T1000 (cell line): Measurements from ENCODE around the gene GRM8.
"Not testable (repeated sequence)": the region's sequence is repeated elsewhere in the genome, so short reads cannot be mapped to it uniquely, and the experiment has no call there.

Source experiments
- DNase-seq: peaks from one replicate; lab custom pipeline; 2025; ENCODE audit warnings: mixed read lengths; lab: John Stamatoyannopoulos, UW

Gene GRM8

DNA sequence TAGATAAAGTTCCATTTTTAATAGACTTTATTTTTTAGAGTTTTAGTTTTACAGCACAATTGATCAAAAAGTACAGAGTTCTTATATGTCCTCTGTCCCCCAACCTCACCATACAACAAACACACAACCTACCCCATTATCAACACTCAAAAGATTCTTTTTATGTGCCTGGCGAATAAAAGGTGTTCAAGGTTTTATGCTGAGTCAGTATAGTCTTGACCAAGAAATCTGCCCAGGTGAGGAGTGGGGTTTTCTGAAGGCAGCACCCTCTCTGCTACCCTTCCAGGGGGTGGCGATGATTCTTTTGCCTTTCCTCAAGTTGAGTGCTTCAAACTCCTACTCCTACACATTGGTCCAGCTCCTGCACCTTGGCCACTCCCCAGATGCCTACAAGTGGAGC is 222.9 kb downstream of the GRM8 start:
- DNase-seq, result no peak

DNA sequence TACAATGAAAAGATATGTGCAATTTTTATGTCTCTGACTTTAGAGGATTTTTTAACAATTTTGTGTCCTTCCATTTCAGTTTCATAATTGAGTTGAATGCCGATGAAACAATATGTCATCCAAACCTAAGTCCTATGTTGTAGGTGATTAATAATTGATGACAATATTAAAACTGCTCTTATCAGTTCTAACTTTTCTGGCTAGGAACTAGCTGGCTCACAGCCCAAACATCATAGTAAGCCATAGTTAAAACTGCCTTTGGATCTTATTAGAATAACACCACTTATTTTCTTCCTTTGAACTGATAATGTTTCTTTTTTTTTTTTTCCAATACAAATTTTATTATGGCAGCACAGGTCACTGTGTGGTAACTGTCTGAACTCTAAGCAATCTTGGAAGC is 230.9 kb downstream of the GRM8 start:
- DNase-seq, result no peak

DNA sequence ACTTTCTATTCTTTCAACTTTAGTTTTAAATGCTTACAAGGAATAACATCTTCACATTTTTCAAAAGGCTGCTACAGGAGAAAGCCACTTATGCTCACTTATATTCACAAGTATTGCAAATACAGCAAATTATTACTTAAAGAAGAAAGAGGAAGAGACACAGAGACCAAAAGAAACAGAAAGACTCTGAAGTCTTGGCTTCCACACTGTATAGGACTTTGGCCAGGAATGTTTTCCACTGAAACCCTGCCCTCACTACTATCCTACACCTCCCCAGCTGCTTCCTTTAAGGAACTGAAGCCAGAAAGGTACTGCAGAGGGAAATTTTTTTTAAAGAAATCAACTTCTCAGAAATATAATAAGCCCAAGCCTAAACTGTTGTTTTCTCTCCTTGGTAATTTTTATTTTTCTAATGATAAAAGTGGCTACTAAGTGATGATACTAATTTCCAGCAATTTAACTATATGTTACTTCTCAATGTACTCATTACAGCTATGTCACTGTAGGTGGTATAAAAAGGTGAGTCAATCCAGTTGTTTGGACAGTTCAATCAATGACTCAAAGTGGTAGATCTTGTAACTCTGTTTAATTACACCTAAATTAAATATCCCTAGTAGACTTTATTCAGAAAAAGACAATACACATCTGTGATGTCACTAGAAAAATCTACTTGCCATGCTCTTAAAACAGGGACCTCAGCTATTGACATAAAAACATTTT is 231.6 kb downstream of the GRM8 start:
- DNase-seq, result no peak

DNA sequence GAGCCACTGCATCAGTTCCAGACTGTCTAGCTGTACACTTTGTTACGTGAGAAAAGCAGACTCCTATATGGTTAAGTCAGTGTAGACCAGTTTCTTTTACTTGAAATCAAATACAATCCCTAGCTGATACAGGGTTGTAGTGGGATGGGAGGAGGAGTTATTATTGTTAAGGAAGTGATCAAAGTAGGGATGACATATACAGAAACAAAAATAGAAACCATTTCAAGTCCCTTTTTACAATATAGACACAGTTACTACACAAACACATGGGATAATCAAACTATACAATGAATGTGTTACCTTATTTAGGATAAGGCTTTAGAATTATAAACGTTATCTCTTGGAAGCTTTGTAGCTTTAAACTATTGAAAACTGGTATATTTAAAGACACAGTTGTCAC is 233.9 kb downstream of the GRM8 start:
- no peak for DNase-seq

DNA sequence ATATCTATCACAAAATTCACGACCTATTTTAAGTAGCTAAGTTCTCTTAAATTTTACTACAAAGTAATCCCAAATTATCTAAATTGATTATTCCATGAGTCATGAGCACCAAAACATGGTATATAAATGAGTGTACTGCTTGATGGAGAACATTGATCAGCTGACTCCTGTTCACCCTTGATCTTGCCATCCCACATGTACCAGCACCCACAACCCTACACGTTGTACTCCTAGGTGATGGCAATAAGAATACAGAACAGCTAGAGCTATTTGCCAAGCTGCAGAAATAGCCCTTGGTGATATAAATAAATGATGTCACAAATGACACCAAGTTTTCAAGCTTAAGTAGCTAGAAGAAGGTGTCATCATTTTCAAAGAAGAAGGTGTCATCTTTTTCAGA is 235.5 kb downstream of the GRM8 start:
- DNase-seq, result no peak

DNA sequence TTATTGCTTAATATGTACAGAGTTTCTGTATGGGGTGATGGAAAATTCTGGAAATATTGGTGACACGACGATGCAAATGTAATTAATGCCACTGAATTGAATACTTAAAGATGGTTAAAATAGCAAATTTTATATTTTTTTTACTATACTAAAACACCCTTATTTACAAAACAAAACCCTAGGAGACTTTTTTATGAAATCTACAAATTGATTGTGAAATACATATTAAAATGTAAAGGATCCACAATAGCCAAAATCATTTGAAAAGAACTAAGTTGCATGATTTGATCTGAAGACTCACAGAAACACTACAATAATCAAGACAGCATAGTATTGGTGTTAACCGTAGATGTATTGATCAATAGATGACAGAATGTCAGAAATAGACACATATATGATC is 252.0 kb downstream of the GRM8 start:
- no peak for DNase-seq

DNA sequence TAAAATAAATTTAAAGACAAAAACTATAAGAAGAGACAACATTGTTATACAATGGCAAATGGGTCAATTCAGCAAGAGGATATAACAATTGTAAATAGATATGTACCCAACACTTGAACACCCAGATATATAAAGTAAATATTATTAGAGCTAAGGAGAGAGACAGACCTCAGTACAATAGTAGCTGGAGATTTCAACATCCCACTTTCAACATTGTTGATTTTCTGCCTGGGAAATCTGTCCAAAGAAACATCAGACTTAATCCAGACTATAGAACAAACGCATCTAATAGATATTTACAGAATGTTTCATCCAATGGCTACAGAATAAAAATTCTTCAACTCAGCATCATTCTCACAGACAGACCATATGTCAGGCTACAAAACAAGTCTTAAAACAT is 256.1 kb downstream of the GRM8 start:
- no peak for DNase-seq

DNA sequence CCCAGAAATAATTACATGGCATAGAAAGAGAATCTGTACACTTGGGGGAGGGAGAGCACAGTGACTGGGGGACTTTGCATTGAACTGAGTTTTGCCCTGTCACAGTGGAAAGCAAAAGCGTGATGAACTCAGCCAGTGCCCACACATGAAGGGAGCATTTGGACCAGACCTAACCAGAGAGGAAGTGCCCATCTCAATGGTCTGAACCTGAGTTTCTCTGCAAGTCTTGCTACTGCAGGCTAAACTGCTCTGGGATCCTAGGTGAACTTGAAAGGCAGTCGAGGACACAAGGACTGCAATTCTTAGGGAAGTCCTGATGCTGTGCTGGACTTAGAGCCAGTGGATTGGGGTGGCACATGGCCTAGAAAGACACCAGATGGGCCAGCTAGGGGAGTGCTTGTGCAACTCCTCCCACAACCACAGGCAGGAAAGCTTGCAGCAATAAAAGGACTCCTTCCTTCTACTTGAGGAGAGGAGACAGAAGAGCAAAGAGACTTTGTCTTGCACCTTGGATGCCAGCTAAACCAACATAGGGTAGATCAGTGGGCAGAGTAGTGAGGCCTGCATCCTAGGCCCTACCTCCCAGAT is 259.0 kb downstream of the GRM8 start:
- DNase-seq, result no peak

DNA sequence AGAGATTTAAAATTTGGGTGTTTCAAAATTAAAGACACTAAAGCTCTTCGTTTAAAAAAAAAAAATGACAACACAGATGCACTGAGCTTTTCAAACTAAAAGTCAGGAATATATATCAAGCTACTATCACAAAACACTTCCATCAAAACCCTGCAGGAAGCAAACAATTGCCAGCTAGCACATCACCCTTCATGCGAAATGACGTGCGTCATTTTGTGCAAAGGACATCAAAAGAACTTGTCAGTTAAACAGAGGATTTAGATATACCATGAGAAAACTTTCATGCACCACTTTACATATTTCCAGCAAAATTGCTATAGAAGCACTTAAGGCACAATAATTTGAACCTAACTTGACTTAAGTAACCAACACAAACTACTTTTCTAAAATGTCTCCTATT is 264.7 kb downstream of the GRM8 start:
- no peak for DNase-seq

DNA sequence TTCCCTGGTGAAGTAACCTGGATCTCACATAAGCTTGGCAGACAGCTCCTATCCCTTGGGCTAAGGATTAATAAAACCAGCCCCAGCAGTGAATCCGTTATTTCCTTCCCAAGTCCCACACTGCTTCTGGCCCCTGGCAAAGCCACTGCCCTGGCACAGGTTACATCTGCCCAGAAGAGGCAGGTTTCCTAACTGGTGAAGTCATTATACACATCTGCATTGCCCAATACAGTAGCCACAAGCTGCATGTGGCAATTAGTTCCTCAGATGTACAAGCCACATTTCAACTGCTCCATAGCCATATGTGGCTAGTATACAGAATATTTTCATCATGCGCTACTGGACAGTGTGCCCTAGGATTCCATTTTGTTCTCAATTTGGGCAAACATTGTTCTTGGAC is 273.0 kb downstream of the GRM8 start:
- no peak for DNase-seq

DNA sequence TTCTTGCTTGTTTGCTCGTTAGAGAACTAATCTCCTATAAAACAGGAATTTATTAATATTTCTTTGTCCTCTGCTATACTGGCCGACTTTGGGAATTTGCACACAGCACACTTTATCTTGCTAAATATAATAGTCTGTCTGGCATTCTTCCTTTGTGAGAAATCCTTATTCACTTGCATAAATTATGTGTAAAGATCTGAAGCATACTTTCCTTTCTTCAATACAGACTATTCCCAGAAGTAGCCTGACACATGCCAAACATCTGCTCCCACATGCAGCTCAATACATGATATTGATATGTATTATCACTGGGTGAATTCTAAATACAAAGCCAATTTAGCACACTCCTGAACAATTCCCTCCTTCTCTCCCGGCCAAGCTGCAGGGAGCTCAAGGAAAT is 273.9 kb downstream of the GRM8 start:
- DNase-seq, result no peak

DNA sequence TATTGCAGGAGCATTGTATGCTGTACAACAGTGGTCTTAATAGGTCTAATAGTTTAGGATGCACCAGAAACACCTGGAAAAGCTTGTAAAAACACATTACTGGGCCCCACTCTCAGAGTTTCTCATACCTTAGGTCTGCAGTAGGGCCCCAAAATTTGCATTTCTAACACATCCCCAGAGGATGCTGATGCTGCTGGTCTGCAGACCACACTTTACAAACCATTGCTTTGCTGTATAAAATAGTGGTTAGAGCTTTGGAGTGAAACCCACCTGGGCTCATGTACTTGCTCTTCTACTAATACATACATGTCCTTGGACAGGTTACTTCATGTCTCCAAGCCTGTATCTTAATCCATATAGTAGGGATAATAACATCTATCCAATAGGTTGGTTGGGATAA is 279.7 kb downstream of the GRM8 start:
- no peak for DNase-seq

DNA sequence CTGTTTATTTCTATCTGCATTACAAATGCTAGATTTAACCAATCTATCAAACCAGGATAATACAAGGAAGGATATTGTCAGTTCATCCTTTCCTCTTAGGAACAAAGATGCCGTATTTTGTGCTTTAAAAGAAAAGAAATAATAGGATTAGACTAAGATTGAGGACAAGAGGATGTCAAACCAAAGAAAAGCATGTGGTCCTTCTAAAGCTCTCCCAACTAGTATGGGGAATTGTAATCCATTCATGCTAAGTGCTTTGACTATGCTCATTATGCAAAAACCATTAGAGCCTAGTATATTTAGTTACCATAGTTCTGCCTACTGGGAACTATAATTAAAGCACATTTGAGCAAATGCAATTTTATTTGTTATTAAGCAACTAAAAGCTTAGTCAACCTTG is 280.2 kb downstream of the GRM8 start:
- no peak for DNase-seq

DNA sequence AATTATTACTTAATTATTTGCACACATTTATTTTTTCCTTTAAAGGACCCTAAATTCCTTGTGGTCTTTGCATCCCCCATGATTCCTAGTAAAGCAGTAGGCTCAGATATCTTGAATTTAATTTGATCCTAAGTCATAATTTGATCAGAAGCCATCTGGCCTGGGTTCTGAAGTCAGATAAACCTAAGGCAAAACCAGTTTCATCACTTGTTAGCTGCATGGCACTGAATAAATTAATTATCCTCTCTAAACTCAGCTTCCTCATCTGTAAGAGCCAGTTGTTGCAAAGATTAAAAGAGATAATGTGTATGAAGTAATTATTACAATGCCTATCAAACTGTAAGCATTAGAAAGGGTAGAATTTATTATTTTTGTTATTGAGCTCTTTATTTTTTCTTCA is 293.1 kb downstream of the GRM8 start:
- no peak for DNase-seq

DNA sequence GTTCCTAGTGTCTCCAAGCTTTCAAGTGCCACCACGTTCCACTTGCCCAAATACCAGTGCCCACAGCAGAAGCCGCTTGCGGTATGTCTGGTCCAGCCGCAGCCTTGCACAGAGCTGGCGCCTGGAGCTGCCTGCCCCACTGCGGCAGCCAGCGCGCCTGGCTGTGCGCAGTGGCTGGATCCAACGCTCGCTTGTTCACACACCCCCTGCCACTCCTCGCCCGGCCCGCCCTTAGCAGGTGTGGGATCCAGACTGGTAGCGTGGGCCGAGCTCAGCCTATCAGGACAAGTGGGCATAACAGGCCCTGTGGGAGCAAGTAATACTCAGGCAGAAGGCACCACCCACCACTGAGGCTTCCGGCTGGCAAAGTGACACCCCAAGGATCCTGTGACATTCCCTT is 294.4 kb downstream of the GRM8 start:
- no peak for DNase-seq

DNA sequence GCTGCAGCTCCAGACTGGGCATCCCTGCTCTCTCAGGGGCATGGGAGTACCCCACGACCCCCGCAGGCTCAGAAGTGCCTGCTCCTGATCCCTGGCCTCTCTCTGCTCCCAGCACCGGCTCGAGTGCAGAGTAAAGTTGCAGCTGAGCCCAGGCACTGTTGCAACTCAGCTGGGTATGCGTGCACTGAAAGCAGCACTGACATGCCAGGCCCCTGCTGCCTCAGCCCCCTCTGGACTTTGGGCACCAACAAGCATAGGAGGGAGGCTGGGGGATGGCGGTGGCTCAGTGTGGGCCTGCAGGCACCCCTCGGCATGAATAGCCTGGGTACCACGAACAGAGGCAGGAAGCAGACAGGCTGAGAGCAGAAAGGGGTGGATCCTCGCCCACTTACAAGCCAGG is 295.3 kb downstream of the GRM8 start:
- DNase-seq, result no peak

DNA sequence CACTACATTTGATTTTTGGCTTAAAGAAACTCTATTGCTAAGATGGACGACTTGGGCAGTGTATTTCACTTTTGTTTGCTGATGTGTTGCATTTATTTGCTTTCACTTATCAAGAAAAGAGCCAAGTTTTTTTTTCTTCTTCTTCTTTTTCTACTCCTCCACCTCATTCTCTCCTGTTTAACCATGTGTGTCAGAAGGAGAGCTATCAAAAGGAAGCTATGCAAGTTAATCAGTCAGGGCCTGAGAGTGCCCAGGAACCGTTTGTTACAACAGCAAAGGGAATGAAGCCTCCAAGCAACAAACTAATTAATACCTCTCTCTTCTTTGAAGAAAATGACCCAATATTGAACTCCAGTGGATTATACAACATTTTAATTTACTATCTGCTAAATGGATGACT is 299.3 kb downstream of the GRM8 start:
- DNase-seq, result no peak

DNA sequence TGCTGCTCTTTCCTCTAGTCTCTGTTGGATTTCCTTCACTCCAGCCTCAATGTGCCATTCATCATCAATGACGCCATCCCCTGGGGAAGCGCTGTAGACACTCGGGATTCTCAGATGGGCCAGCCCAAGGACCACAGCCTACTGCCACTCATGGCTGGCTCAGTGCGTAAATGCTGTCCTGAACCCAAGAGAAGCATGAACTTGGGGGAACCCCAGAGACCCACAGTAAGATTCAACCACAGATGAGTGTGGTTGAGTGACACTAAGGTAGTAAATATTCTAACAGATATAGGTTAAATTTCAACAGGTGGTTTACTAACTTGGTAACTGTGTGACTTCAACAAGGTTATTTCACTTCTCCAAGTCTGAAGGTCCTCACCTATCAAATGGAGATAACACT is 304.1 kb downstream of the GRM8 start:
- no peak for DNase-seq

DNA sequence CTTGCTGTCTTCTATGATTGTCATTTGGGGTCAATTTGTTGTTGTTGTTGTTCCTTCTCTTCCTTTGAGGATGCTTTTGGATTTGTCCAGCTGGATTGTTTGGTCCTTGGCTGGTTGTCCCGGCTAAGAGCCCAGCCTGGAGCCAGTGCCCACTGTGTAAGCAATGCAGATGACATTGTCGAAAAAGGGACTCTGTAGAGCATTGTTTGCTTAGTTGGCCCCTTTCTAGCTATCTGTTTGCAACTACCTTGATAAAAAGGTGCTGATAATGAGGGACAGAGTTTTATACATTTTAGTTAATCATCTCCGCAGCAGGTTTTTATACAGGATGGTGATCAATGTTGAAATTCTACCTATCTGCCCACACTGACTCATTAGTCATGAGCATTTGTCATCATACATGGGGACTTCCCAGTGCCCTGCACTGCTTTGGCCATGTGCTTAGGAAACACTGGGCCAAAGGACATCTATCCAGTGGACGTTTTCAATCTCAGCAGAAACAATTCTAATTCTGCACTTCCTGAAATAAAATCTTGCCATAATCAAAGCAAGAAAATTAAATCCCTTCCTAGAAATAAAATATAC is 311.9 kb downstream of the GRM8 start:
- DNase-seq, result no peak

DNA sequence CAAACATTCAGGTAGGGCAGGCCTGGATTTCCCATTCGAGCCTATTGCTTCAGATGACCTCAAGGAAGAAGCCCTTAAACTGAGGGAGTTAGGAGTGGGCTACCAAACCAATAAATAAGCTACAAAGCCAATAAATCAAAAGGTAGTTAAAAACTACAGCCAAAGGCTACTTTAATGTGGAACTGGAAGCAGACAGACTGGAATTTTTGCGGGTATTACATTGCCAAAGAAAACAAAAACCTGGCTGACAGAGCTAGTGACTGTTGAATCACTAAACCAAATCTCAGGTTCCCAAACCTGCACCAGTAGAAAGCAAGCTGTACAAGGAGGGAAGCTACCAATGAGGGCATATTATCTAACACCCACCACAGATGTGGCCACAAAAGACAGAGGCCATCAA is 315.6 kb downstream of the GRM8 start:
- DNase-seq, result no peak

DNA sequence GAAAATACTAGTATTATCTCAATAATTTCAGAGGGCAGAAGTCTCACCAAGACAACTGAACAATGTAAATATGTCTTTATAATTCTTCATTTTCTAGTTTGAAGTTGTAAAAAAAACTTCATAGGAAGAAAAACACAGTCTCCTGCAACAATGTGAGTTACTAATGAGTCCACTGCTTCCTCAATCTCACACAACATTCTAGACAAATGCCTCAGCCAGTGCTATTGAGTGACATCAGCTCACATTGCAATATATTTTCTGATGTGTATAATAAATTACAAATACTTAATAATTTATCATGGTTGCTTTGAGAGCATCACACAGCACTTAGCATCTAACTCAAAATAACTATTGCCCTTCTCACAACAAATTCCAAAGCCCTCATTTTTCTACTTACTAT is 321.2 kb downstream of the GRM8 start:
- no peak for DNase-seq

DNA sequence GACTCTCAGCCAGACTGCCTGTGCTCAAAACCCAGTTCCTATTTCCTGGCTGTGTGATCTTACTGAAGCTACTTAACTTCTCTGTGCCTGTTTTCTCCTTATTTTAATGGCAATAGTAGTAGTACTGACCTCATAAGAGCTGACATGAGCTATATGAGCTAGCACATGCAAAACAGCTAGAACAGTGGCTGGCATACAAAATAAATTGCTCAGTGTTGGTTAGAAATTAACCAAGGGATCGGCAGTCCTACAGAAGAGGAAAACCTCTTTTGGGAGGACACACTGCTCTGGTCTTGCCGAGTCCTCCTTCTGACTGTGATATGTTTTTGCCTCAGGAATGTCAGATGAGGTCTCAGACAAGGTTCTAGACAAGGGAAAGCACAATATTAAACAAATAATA is 322.6 kb downstream of the GRM8 start:
- no peak for DNase-seq

DNA sequence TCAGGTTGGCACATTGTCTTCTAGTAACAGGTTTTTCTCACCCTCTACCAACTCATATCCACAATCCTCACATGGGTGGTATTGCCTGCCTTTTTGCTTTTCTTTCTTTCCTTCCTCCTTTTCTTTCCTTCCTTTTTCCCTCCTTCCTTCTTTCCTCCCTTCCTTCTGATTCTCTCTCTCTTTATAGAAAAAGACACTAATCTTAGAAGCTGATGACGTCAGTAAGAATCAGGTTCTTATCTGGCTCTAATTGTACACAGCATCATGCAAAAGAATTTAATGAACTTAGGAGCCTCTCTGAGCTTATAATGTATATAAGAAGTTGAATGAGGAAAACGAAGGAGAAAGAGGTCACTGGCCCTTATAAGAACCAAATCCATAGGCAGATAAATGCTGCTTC is 328.3 kb downstream of the GRM8 start:
- no peak for DNase-seq

DNA sequence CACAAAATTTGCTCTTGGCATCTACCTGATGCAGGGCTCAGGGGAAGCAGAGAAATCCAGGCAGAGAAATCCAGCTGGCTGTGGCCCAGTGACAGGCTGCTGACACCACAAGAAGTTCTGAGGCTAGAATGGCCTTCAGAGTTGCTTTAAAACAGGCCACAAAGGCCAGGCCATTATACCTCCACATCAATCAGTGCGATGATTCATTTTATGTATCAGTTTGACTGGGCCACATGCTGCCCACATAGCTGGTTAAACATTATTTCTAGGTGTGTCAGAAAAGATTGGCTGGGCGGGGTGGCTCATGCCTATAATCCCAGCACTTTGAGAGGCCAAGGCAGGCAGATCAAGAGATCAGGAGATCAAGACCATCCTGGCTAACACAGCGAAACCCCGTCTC is 341.1 kb downstream of the GRM8 start:
- not testable (repeated sequence) for DNase-seq
